Measurements from ENCODE around the gene FUBP3. TPM values are rescaled to one million over a fixed set of nuclear protein-coding genes. Genes with fewer than 3 reads are reported as not detected.

The FUBP3 gene
- total RNA-seq, 1 experiment from 2014 or later: 49.7 TPM

- DNase-seq (ENCODE audit: low spot score): no peak
- in situ Hi-C loops (cut with HindIII; ENCODE audit: low sequenced_read_pairs): no loop called here
These were observed 52.1 kb downstream of the FUBP3 start for GRCh38 chr9:130631331-130632080.

- no peak for DNase-seq (ENCODE audit: low spot score)
- in situ Hi-C loops (cut with HindIII; ENCODE audit: low sequenced_read_pairs): no loop called here
These were observed 52.8 kb downstream of the FUBP3 start for GRCh38 chr9:130632081-130632710.

- DNase-seq (ENCODE audit: low spot score): no peak
- in situ Hi-C loops (cut with HindIII; ENCODE audit: low sequenced_read_pairs): no loop called here
These were observed 53.5 kb downstream of the FUBP3 start for GRCh38 chr9:130632841-130633240.

- in situ Hi-C loops (cut with HindIII; ENCODE audit: low sequenced_read_pairs): no loop called here
- no peak for DNase-seq (ENCODE audit: low spot score)
These were observed 54.2 kb downstream of the FUBP3 start for GRCh38 chr9:130633336-130634190.

GRCh38 chr9:130634191-130634768 lies 54.9 kb downstream of the FUBP3 start:
- DNase-seq (ENCODE audit: low spot score): no peak
- in situ Hi-C loops (cut with HindIII; ENCODE audit: low sequenced_read_pairs): no loop called here

GRCh38 chr9:130634801-130635200 lies 55.4 kb downstream of the FUBP3 start:
- in situ Hi-C loops (cut with HindIII; ENCODE audit: low sequenced_read_pairs): no loop called here
- no peak for DNase-seq (ENCODE audit: low spot score)

GRCh38 chr9:130635306-130635705 lies 55.9 kb downstream of the FUBP3 start:
- in situ Hi-C loops (cut with HindIII; ENCODE audit: low sequenced_read_pairs): no loop called here
- DNase-seq (ENCODE audit: low spot score): no peak

GRCh38 chr9:130635721-130636647 lies 56.6 kb downstream of the FUBP3 start:
- DNase-seq (ENCODE audit: low spot score): no peak
- in situ Hi-C loops (cut with HindIII; ENCODE audit: low sequenced_read_pairs): no loop called here

- in situ Hi-C loops (cut with HindIII; ENCODE audit: low sequenced_read_pairs): no loop called here
- DNase-seq (ENCODE audit: low spot score): peak; percentile 34
These were observed 57.3 kb downstream of the FUBP3 start for GRCh38 chr9:130636648-130637020.

- DNase-seq (ENCODE audit: low spot score): no peak
- in situ Hi-C loops (cut with HindIII; ENCODE audit: low sequenced_read_pairs): no loop called here
These were observed 59.1 kb downstream of the FUBP3 start for GRCh38 chr9:130638284-130639123.

- DNase-seq (ENCODE audit: low spot score): peak; percentile 8
- in situ Hi-C loops (cut with HindIII; ENCODE audit: low sequenced_read_pairs): no loop called here
These were observed 59.9 kb downstream of the FUBP3 start for GRCh38 chr9:130639124-130639765.

- in situ Hi-C loops (cut with HindIII; ENCODE audit: low sequenced_read_pairs): no loop called here
- no peak for DNase-seq (ENCODE audit: low spot score)
These were observed 60.6 kb downstream of the FUBP3 start for GRCh38 chr9:130639866-130640555.

- no peak for DNase-seq (ENCODE audit: low spot score)
- in situ Hi-C loops (cut with HindIII; ENCODE audit: low sequenced_read_pairs): no loop called here
These were observed 61.3 kb downstream of the FUBP3 start for GRCh38 chr9:130640681-130641080.

- in situ Hi-C loops (cut with HindIII; ENCODE audit: low sequenced_read_pairs): no loop called here
- DNase-seq (ENCODE audit: low spot score): no peak
These were observed 63.5 kb downstream of the FUBP3 start for GRCh38 chr9:130642926-130643325.

GRCh38 chr9:130651221-130651620 lies 71.8 kb downstream of the FUBP3 start:
- in situ Hi-C loops (cut with HindIII; ENCODE audit: low sequenced_read_pairs): no loop called here

GRCh38 chr9:130651752-130652151 lies 72.4 kb downstream of the FUBP3 start:
- no peak for DNase-seq (ENCODE audit: low spot score)
- in situ Hi-C loops (cut with HindIII; ENCODE audit: low sequenced_read_pairs): no loop called here

More at GRCh38 chr9:130651221-130651620, 71.8 kb downstream of the FUBP3 start:
- DNase-seq (ENCODE audit: low spot score): no peak

GRCh38 chr9:130654879-130655278 lies 75.5 kb downstream of the FUBP3 start:
- no peak for DNase-seq (ENCODE audit: low spot score)
- in situ Hi-C loops (cut with HindIII; ENCODE audit: low sequenced_read_pairs): no loop called here
